Mesothelial cell of epicardium (in vitro differentiated cells): Measurements from ENCODE around the gene SSH2. TPM values are rescaled to one million over a fixed set of nuclear protein-coding genes. Genes with fewer than 3 reads are reported as not detected.

ENCODE experiments used
- DNase-seq, 2 experiments: peaks; one replicate each; pipeline ENCODE4 v3.0.0; 2021; ENCODE audit warnings: low spot score in 2 of 2; ENCODE audit not compliant: unreplicated experiment in 2 of 2
- H3K27ac Mint-ChIP-seq: 2 replicates; pipeline ENCODE4 v1.8.0; 2021; ENCODE audit warnings: mixed read lengths
- H3K27me3 Mint-ChIP-seq: 2 replicates; pipeline ENCODE4 v1.8.0; 2021; ENCODE audit warnings: low read depth, mixed read lengths
- H3K36me3 Mint-ChIP-seq: 2 replicates; pipeline ENCODE4 v1.8.0; 2021; ENCODE audit warnings: mixed read lengths
- H3K4me1 Mint-ChIP-seq: 2 replicates; pipeline ENCODE4 v1.8.0; 2021; ENCODE audit warnings: mixed read lengths
- H3K4me3 Mint-ChIP-seq: 2 replicates; pipeline ENCODE4 v1.8.0; 2021; ENCODE audit warnings: mild to moderate bottlenecking, moderate library complexity, mixed read lengths
- H3K9me3 Mint-ChIP-seq: 2 replicates; pipeline ENCODE4 v1.8.0; 2021; ENCODE audit warnings: mixed read lengths
- CTCF ChIP-seq: fragments of 200-600 bp; sonication (generic); IDR thresholded peaks from one replicate; pipeline ENCODE4 v1.5.0; 2021; ENCODE audit warnings: antibody characterized with exemption; ENCODE audit not compliant: unreplicated experiment
- total RNA-seq: library from RNA; stranded (reverse); gene quantifications from 3 replicates; pipeline ENCODE4 v1.2.1, GENCODE V29; 2021

Gene SSH2
- total RNA-seq, 1 donor from 2014 or later = 23.7 TPM

- Mint-ChIP-seq H3K9me3 (no peaks in the 10 kb centered on the region), H3K4me3 (no peak overlapping the region), H3K4me1 (peaks cover 35% of the 10 kb centered on the region), H3K36me3 (peaks cover 13% of the 10 kb centered on the region), H3K27ac (no peak overlapping the region), H3K27me3 (no peaks in the 10 kb centered on the region)
- DNase-seq = no peak
- TF ChIP-seq CTCF = no peak
These were observed 288.9 kb downstream of the SSH2 start for GRCh38 chr17:29640981-29641642.

- Mint-ChIP-seq H3K36me3 (peaks cover 19% of the 10 kb centered on the region), H3K27me3 (no peaks in the 10 kb centered on the region), H3K9me3 (no peaks in the 10 kb centered on the region), H3K27ac (no peak overlapping the region), H3K4me1 (peaks cover 30% of the 10 kb centered on the region), H3K4me3 (no peak overlapping the region)
- TF ChIP-seq CTCF = no peak
- DNase-seq = no peak
These were observed 289.6 kb downstream of the SSH2 start for GRCh38 chr17:29640413-29640812.

- DNase-seq = no peak
These were observed 296.1 kb downstream of the SSH2 start for GRCh38 chr17:29633886-29634285.

GRCh38 chr17:29630630-29631193 is 299.3 kb downstream of the SSH2 start:
- no peaks in the 10 kb centered on the region for H3K9me3 Mint-ChIP-seq
- peaks cover 17% of the 10 kb centered on the region for H3K36me3 Mint-ChIP-seq
- no peak overlapping the region for H3K4me3 Mint-ChIP-seq
- no peak overlapping the region for H3K27ac Mint-ChIP-seq
- H3K27me3 Mint-ChIP-seq = no peaks in the 10 kb centered on the region
- no peak for TF ChIP-seq CTCF
- no peak for DNase-seq
- no peaks in the 10 kb centered on the region for H3K4me1 Mint-ChIP-seq

More at GRCh38 chr17:29633886-29634285, 296.1 kb downstream of the SSH2 start:
- no peaks in the 10 kb centered on the region for H3K27me3 Mint-ChIP-seq
- peaks cover 26% of the 10 kb centered on the region for H3K36me3 Mint-ChIP-seq
- H3K4me3 Mint-ChIP-seq = no peak overlapping the region
- H3K27ac Mint-ChIP-seq = no peak overlapping the region
- no peak for TF ChIP-seq CTCF
- no peaks in the 10 kb centered on the region for H3K4me1 Mint-ChIP-seq
- H3K9me3 Mint-ChIP-seq = no peaks in the 10 kb centered on the region

GRCh38 chr17:29629839-29630238 is 300.2 kb downstream of the SSH2 start:
- no peak overlapping the region for H3K4me3 Mint-ChIP-seq
- H3K27ac Mint-ChIP-seq = no peak overlapping the region
- no peak for DNase-seq
- no peak for TF ChIP-seq CTCF
- peaks cover 15% of the 10 kb centered on the region for H3K36me3 Mint-ChIP-seq
- H3K9me3 Mint-ChIP-seq = no peaks in the 10 kb centered on the region
- no peaks in the 10 kb centered on the region for H3K27me3 Mint-ChIP-seq
- no peaks in the 10 kb centered on the region for H3K4me1 Mint-ChIP-seq
